Neutrophil (primary cell): ENCODE measurements around the gene CBFA2T3.
"Not testable (repeated sequence)": the region's sequence is repeated elsewhere in the genome, so short reads cannot be mapped to it uniquely, and the experiment has no call there.

ENCODE experiments used
- H3K27ac ChIP-seq: fragments of 200-600 bp; sonication (generic); 2 replicates; pipeline ENCODE4 v1.5.1; 2016; ENCODE audit warnings: mild to moderate bottlenecking, moderate library complexity
- H3K27me3 ChIP-seq: fragments of 200-600 bp; sonication (generic); 2 replicates; pipeline ENCODE4 v1.6.0; 2016; ENCODE audit warnings: mild to moderate bottlenecking
- H3K36me3 ChIP-seq: fragments of 200-600 bp; sonication (generic); 2 replicates; pipeline ENCODE4 v1.5.1; 2017
- H3K4me1 ChIP-seq, 2 experiments: fragments of 200-600 bp in 1 of 2; sonication (generic) in 1 of 2; 1 replicate in 1 of 2; 2 replicates in 1 of 2; pipeline versions ENCODE4 v1.5.1 to v1.6.1; 2013 to 2016; ENCODE audit warnings: low read depth in 1 of 2, low read length in 1 of 2, mild to moderate bottlenecking in 1 of 2, moderate library complexity in 1 of 2; ENCODE audit not compliant: control insufficient read depth in 1 of 2, insufficient read depth in 1 of 2
- H3K4me3 ChIP-seq, 2 experiments: fragments of 200-600 bp in 1 of 2; sonication (generic) in 1 of 2; 1 replicate in 1 of 2; 2 replicates in 1 of 2; pipeline ENCODE4 v1.5.1; 2013 to 2016; ENCODE audit warnings: low read depth in 1 of 2, low read length in 1 of 2, mild to moderate bottlenecking in 1 of 2, moderate library complexity in 1 of 2
- H3K9me3 ChIP-seq: fragments of 200-600 bp; sonication (generic); 2 replicates; pipeline ENCODE4 v1.5.1; 2016
- TF ChIP-seq, protein P1 (sequence below): fragments of 200-600 bp; sonication (generic); IDR thresholded peaks from 2 replicates; pipeline ENCODE4 v1.5.1; 2016; ENCODE audit warnings: antibody characterized with exemption

CBFA2T3 gene

GRCh38 chr16:89009343-89010209, 32.6 kb upstream of the CBFA2T3 start:
- Histone ChIP-seq H3K27ac (no peak overlapping the region), H3K4me3 (no peak overlapping the region), H3K36me3 (no peaks in the 10 kb centered on the region), H3K4me1 (no peaks in the 10 kb centered on the region), H3K27me3 (peaks cover 45% of the 10 kb centered on the region), H3K9me3 (no peaks in the 10 kb centered on the region)
- TF ChIP-seq, protein P1, sequence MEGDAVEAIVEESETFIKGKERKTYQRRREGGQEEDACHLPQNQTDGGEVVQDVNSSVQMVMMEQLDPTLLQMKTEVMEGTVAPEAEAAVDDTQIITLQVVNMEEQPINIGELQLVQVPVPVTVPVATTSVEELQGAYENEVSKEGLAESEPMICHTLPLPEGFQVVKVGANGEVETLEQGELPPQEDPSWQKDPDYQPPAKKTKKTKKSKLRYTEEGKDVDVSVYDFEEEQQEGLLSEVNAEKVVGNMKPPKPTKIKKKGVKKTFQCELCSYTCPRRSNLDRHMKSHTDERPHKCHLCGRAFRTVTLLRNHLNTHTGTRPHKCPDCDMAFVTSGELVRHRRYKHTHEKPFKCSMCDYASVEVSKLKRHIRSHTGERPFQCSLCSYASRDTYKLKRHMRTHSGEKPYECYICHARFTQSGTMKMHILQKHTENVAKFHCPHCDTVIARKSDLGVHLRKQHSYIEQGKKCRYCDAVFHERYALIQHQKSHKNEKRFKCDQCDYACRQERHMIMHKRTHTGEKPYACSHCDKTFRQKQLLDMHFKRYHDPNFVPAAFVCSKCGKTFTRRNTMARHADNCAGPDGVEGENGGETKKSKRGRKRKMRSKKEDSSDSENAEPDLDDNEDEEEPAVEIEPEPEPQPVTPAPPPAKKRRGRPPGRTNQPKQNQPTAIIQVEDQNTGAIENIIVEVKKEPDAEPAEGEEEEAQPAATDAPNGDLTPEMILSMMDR: no peak

GRCh38 chr16:89008796-89009195, 31.8 kb upstream of the CBFA2T3 start:
- not testable (repeated sequence) for H3K36me3 ChIP-seq, H3K9me3 ChIP-seq, H3K27ac ChIP-seq, H3K4me3 ChIP-seq, H3K4me1 ChIP-seq
- H3K27me3 ChIP-seq: peaks cover 50% of the 10 kb centered on the region

- H3K4me3 ChIP-seq: no peak overlapping the region
- TF ChIP-seq, protein P1: no peak
- no peaks in the 10 kb centered on the region for H3K9me3 ChIP-seq
- peaks cover 49% of the 10 kb centered on the region for H3K27me3 ChIP-seq
- no peaks in the 10 kb centered on the region for H3K4me1 ChIP-seq
- H3K36me3 ChIP-seq: no peaks in the 10 kb centered on the region
- no peak overlapping the region for H3K27ac ChIP-seq
These were observed 30.6 kb upstream of the CBFA2T3 start for GRCh38 chr16:89007371-89008249.

GRCh38 chr16:89006036-89006752, 29.2 kb upstream of the CBFA2T3 start:
- TF ChIP-seq, protein P1: no peak
- Histone ChIP-seq H3K27ac (no peak overlapping the region), H3K27me3 (peaks cover 49% of the 10 kb centered on the region), H3K4me1 (no peaks in the 10 kb centered on the region), H3K9me3 (no peaks in the 10 kb centered on the region), H3K36me3 (no peaks in the 10 kb centered on the region), H3K4me3 (no peak overlapping the region)

DNA sequence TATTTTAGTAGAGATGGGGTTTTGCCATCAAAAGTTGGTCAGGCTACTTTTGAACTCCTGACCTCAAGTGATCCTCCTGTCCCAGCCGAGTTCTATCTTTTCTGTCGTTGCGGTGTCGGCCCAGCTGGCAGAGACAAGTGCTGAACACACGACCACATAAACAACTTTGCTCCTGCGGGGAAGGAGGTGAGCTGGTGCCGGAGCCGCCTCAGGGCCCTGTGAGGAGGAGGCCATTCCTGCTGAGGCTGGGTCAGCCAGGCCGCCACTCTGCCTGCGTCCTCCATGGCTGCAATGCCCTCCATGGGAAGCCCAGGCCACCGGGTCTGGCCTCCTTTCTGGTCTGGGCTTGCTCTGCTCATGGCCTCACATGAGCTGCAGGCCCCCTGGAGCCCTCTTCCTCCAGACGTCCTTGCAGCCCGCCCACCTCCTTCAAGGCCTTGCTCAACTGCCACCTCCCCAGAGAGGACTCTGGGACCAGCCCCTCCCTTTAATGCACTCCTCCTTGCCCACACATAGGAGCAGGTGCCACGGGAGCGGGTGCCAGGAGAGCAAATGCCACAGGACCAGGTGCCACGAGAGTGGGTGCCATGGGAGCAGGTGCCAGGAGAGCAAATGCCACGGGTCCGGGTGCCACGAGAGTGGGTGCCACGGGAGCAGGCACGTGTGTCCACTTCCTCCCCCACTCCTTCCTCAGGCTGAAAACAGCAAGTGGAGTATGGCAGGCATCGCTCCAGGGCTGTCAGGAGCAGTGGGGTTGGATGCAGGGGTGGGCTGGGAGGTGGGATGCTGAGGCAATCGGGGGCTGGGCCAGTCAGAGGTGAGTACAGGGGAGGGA, 28.4 kb upstream of the CBFA2T3 start:
- Histone ChIP-seq H3K27me3 (peaks cover 49% of the 10 kb centered on the region), H3K4me1 (no peaks in the 10 kb centered on the region), H3K36me3 (no peaks in the 10 kb centered on the region), H3K4me3 (no peak overlapping the region), H3K9me3 (no peaks in the 10 kb centered on the region), H3K27ac (no peak overlapping the region)
- TF ChIP-seq, protein P1: no peak
